Right lobe of liver (tissue), 4 donors: ENCODE data around the gene NADSYN1.

Experiments
- POLR2A ChIP-seq: fragments of 450-650 bp; IDR thresholded peaks from one replicate; pipeline ENCODE4 v1.6.1; 2017; ENCODE audit warnings: antibody characterized with exemption, mild to moderate bottlenecking
- TF ChIP-seq, protein P1 (sequence below), 4 donors: fragments of 200-600 bp in 3 of 4; fragments of 450-650 bp in 1 of 4; IDR thresholded peaks; one replicate each; pipeline versions ENCODE4 v1.5.1 to v1.8.0; 2016 to 2022; ENCODE audit warnings: antibody characterized with exemption in 4 of 4, mild to moderate bottlenecking in 2 of 4
- donor health status: DM: no; HTN: no; CAD: no.
- donor health status: DM: no; HTN: no; CAD: no.
- donor health status: DM: no; HTN: yes; CAD: no.

DNA sequence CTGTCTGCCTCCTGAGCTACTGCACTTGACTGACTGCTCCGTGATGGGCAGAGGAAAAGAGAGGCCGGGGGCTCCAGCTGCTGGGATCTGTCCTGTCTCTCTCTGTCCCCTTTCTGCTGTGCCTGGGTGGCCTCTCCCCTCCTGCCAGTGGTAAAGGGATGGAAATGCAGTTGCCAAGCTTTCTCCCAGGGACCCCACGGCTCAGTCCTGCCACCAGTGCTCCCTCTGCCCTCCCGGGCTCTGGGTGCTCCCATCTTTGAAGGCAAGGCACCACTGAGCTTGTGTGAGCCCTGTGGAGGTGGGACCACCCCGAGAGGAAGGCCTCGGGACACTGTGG, 32.0 kb downstream of the NADSYN1 start:
- TF ChIP-seq, protein P1, sequence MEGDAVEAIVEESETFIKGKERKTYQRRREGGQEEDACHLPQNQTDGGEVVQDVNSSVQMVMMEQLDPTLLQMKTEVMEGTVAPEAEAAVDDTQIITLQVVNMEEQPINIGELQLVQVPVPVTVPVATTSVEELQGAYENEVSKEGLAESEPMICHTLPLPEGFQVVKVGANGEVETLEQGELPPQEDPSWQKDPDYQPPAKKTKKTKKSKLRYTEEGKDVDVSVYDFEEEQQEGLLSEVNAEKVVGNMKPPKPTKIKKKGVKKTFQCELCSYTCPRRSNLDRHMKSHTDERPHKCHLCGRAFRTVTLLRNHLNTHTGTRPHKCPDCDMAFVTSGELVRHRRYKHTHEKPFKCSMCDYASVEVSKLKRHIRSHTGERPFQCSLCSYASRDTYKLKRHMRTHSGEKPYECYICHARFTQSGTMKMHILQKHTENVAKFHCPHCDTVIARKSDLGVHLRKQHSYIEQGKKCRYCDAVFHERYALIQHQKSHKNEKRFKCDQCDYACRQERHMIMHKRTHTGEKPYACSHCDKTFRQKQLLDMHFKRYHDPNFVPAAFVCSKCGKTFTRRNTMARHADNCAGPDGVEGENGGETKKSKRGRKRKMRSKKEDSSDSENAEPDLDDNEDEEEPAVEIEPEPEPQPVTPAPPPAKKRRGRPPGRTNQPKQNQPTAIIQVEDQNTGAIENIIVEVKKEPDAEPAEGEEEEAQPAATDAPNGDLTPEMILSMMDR (IDR thresholded peaks at IDR 0.05), result no peak
- TF ChIP-seq POLR2A, result no peak
